Upper lobe of right lung (tissue), 1 donor: ENCODE measurements around the gene SLC1A2. TPM values are rescaled to one million over a fixed set of nuclear protein-coding genes. Genes with fewer than 3 reads are reported as not detected.

Source experiments
- ATAC-seq: fragments of 200-7000 bp; cut with Tn5 transposase; one replicate; pipeline ENCODE4 v1.9.1; 2020; ENCODE audit warnings: mild to moderate bottlenecking, moderate library complexity
- DNase-seq: peaks from one replicate; pipeline ENCODE4 v3.0.0-alpha.2; 2020
- H3K27ac ChIP-seq: fragments of 200-600 bp; one replicate; pipeline ENCODE4 v1.8.0; 2022
- H3K27me3 ChIP-seq: fragments of 200-600 bp; one replicate; pipeline ENCODE4 v1.8.0; 2022; ENCODE audit warnings: mild to moderate bottlenecking
- H3K36me3 ChIP-seq: fragments of 200-600 bp; one replicate; pipeline ENCODE4 v1.8.0; 2022
- H3K4me1 ChIP-seq: fragments of 200-600 bp; one replicate; pipeline ENCODE4 v1.8.0; 2022
- H3K4me3 ChIP-seq: fragments of 200-600 bp; one replicate; pipeline ENCODE4 v1.8.0; 2022; ENCODE audit warnings: mild to moderate bottlenecking
- H3K9me3 ChIP-seq: fragments of 200-600 bp; one replicate; pipeline ENCODE4 v1.8.0; 2022
- CTCF ChIP-seq: fragments of 200-600 bp; IDR thresholded peaks from one replicate; pipeline ENCODE4 v1.8.0; 2022; ENCODE audit warnings: antibody characterized with exemption
- intact Hi-C: fragments of 100-400 bp; cut with DNase I; formaldehyde crosslinking; loops from one replicate; pipeline ENCODE4 v1.11.0; 2022
- total RNA-seq: library from RNA; stranded (reverse); fragmentation: NEBNext Ultra II Directional; extraction: Animal tissue kit (Norgen Biotek cat#: 25700); gene quantifications from one replicate; pipeline ENCODE4 v1.2.1, GENCODE V29; 2021
- donor health status: DM: no; HTN: yes; CAD: no; lungs with severe emphysema.

Gene SLC1A2
- total RNA-seq, 1 donor from 2014 or later = 2.5 TPM

- peak; percentile 44 for ATAC-seq
- intact Hi-C loops = loop anchor here (5.0 kb wide), 1 partner anchor 464 kb away; no protein-coding TSS in a partner anchor
- DNase-seq = no peak
- no peaks in the 10 kb centered on the region for H3K36me3 ChIP-seq
- H3K4me1 ChIP-seq = peaks cover 17% of the 10 kb centered on the region
- no peak overlapping the region for H3K27ac ChIP-seq
- H3K4me3 ChIP-seq = peak overlapping the region; percentile 27
- no peaks in the 10 kb centered on the region for H3K27me3 ChIP-seq
- no peak for TF ChIP-seq CTCF
- H3K9me3 ChIP-seq = no peaks in the 10 kb centered on the region
Observed at GRCh38 chr11:35390737-35391682, 28.3 kb downstream of the SLC1A2 start.

GRCh38 chr11:35389897-35390465 is 29.4 kb downstream of the SLC1A2 start:
- intact Hi-C loops = loop anchor here (5.0 kb wide), 1 partner anchor 463 kb away; no protein-coding TSS in a partner anchor
- H3K27me3 ChIP-seq = no peaks in the 10 kb centered on the region
- H3K27ac ChIP-seq = peak overlapping the region; percentile 34
- no peaks in the 10 kb centered on the region for H3K36me3 ChIP-seq
- TF ChIP-seq CTCF = no peak
- peak; percentile 25 for ATAC-seq
- no peak for DNase-seq
- H3K9me3 ChIP-seq = no peaks in the 10 kb centered on the region
- H3K4me1 ChIP-seq = peaks cover 17% of the 10 kb centered on the region
- H3K4me3 ChIP-seq = no peak overlapping the region

GRCh38 chr11:35389112-35389511 is 30.2 kb downstream of the SLC1A2 start:
- ATAC-seq (no peak), DNase-seq (no peak)
- TF ChIP-seq CTCF = no peak
- Histone ChIP-seq H3K4me1 (peaks cover 17% of the 10 kb centered on the region), H3K27me3 (no peaks in the 10 kb centered on the region), H3K9me3 (no peaks in the 10 kb centered on the region), H3K27ac (no peak overlapping the region), H3K4me3 (no peak overlapping the region), H3K36me3 (no peaks in the 10 kb centered on the region)
- intact Hi-C loops = no loop called here

GRCh38 chr11:35388061-35388460 is 31.3 kb downstream of the SLC1A2 start:
- no peaks in the 10 kb centered on the region for H3K9me3 ChIP-seq
- intact Hi-C loops = no loop called here
- H3K36me3 ChIP-seq = no peaks in the 10 kb centered on the region
- no peak overlapping the region for H3K4me3 ChIP-seq
- no peak overlapping the region for H3K27ac ChIP-seq
- no peak for TF ChIP-seq CTCF
- no peaks in the 10 kb centered on the region for H3K27me3 ChIP-seq
- no peak for DNase-seq
- H3K4me1 ChIP-seq = peaks cover 17% of the 10 kb centered on the region
- ATAC-seq = no peak

- Histone ChIP-seq H3K27ac (no peak overlapping the region), H3K4me3 (no peak overlapping the region), H3K4me1 (peaks cover 14% of the 10 kb centered on the region), H3K36me3 (no peaks in the 10 kb centered on the region), H3K27me3 (no peaks in the 10 kb centered on the region), H3K9me3 (no peaks in the 10 kb centered on the region)
- DNase-seq (no peak), ATAC-seq (peak; percentile 52)
- intact Hi-C loops = no loop called here
- TF ChIP-seq CTCF = peak; percentile 56
Observed at GRCh38 chr11:35387111-35387982, 32.0 kb downstream of the SLC1A2 start.
